HL-60 (cell line): ENCODE data around the gene MLF2.

ENCODE experiments used
- DNase-seq, 2 experiments: peaks; one replicate each; pipeline ENCODE4 v3.0.0-alpha.2; 2010 to 2020; ENCODE audit warnings: low read depth in 1 of 2, low spot score in 1 of 2
- H3K27ac ChIP-seq: fragments of 250-450 bp; sonication (Bioruptor Pico); replicated peaks from 2 replicates; pipeline ENCODE4 v1.5.1; 2020; ENCODE audit warnings: mild to moderate bottlenecking, moderate library complexity
- H3K27me3 ChIP-seq: fragments of 250-450 bp; sonication (Bioruptor Pico); 2 replicates; pipeline ENCODE4 v1.5.1; 2021; ENCODE audit warnings: mild to moderate bottlenecking, moderate library complexity; ENCODE audit not compliant: insufficient read depth, poor library complexity, severe bottlenecking
- H3K4me3 ChIP-seq: replicated peaks from 2 replicates; pipeline ENCODE4 v1.5.1; 2011; ENCODE audit warnings: mild to moderate bottlenecking, control low read depth, low read length; ENCODE audit not compliant: insufficient read depth
- GABPA ChIP-seq: IDR thresholded peaks from 2 replicates; pipeline ENCODE4 v1.6.1; 2012; ENCODE audit warnings: low read depth
- POLR2AphosphoS5 ChIP-seq: IDR thresholded peaks from 2 replicates; pipeline ENCODE4 v1.6.1; 2012; ENCODE audit warnings: low read depth
- SPI1 ChIP-seq: IDR thresholded peaks from 2 replicates; pipeline ENCODE4 v1.6.1; 2012; ENCODE audit warnings: low read depth, mild to moderate bottlenecking, borderline replicate concordance
- TF ChIP-seq, protein P1 (sequence below): IDR thresholded peaks from 2 replicates; pipeline ENCODE4 v1.6.1; 2012; ENCODE audit warnings: low read depth; ENCODE audit not compliant: insufficient replicate concordance
- TF ChIP-seq, protein P2 (sequence below): IDR thresholded peaks from one replicate; pipeline ENCODE4 v1.5.1; 2011; ENCODE audit warnings: low read length, control low read depth, inconsistent platforms; ENCODE audit not compliant: insufficient read depth

MLF2 gene

DNA sequence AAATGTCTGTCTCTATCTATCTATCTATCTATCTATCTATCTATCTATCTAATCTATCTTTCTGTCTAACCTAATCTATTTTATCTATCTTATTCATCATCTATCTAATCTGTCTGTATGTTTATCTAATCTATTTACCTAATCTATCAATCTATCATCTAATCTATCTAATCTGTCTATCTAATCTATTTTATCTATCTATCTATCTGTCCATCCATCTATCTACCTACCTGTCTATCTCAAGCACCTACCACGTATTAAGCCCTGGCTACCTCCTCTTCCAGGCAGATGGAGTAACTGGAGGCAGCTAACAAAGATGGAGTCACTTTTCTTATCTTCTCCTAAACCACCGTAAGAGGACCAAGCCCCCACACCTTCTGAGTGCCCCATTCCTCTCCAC is 42.1 kb upstream of the MLF2 start:
- no peaks in the 10 kb centered on the region for H3K27me3 ChIP-seq
- no peak overlapping the region for H3K4me3 ChIP-seq
- DNase-seq = no peak
- no peak overlapping the region for H3K27ac ChIP-seq
- TF ChIP-seq, protein P1, sequence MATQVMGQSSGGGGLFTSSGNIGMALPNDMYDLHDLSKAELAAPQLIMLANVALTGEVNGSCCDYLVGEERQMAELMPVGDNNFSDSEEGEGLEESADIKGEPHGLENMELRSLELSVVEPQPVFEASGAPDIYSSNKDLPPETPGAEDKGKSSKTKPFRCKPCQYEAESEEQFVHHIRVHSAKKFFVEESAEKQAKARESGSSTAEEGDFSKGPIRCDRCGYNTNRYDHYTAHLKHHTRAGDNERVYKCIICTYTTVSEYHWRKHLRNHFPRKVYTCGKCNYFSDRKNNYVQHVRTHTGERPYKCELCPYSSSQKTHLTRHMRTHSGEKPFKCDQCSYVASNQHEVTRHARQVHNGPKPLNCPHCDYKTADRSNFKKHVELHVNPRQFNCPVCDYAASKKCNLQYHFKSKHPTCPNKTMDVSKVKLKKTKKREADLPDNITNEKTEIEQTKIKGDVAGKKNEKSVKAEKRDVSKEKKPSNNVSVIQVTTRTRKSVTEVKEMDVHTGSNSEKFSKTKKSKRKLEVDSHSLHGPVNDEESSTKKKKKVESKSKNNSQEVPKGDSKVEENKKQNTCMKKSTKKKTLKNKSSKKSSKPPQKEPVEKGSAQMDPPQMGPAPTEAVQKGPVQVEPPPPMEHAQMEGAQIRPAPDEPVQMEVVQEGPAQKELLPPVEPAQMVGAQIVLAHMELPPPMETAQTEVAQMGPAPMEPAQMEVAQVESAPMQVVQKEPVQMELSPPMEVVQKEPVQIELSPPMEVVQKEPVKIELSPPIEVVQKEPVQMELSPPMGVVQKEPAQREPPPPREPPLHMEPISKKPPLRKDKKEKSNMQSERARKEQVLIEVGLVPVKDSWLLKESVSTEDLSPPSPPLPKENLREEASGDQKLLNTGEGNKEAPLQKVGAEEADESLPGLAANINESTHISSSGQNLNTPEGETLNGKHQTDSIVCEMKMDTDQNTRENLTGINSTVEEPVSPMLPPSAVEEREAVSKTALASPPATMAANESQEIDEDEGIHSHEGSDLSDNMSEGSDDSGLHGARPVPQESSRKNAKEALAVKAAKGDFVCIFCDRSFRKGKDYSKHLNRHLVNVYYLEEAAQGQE = no peak
- TF ChIP-seq, protein P2, sequence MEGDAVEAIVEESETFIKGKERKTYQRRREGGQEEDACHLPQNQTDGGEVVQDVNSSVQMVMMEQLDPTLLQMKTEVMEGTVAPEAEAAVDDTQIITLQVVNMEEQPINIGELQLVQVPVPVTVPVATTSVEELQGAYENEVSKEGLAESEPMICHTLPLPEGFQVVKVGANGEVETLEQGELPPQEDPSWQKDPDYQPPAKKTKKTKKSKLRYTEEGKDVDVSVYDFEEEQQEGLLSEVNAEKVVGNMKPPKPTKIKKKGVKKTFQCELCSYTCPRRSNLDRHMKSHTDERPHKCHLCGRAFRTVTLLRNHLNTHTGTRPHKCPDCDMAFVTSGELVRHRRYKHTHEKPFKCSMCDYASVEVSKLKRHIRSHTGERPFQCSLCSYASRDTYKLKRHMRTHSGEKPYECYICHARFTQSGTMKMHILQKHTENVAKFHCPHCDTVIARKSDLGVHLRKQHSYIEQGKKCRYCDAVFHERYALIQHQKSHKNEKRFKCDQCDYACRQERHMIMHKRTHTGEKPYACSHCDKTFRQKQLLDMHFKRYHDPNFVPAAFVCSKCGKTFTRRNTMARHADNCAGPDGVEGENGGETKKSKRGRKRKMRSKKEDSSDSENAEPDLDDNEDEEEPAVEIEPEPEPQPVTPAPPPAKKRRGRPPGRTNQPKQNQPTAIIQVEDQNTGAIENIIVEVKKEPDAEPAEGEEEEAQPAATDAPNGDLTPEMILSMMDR = no peak
- TF ChIP-seq POLR2AphosphoS5 = no peak
- TF ChIP-seq SPI1 = no peak
- no peak for TF ChIP-seq GABPA

DNA sequence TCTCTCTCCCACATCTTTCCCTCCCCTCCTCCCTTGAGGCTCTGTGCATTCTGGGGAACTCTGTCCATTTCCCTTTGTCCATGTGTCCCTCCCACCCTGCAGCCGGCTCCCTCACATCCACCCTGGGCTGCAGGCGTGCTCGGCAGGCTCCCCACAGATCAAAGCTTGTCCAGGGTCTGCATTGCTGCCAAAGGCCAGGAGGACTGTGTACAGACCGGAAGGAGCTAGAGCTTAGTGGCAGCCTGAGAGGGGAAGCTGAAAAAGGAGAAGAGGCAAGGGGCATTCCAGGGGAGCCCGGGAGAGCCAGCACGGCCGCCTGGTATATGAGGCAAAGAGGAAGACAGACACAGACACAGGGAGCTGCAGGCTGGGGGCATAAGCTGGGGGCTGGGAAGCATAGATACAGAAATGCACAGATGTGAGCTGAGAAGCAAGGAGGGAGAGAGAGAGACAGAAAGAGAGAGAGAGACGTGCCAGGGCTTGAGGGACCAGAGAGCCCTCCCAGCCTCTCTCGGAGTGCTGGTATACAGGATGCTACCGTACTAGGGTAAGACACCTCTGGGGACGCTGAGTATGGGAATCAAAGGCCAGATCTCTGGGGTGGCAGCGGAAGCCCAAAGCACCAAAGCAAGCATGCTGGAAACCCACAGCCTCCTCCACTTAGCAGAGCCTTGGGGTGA is 39.7 kb upstream of the MLF2 start:
- Histone ChIP-seq H3K27ac (peak overlapping the region; percentile 78), H3K27me3 (no peaks in the 10 kb centered on the region), H3K4me3 (peak overlapping the region; percentile 83)
- peak; percentile 64 to 91 for DNase-seq
- TF ChIP-seq SPI1 = peak; percentile 94
- TF ChIP-seq POLR2AphosphoS5 = peak; percentile 90
- TF ChIP-seq, protein P2 = no peak
- TF ChIP-seq GABPA = no peak
- TF ChIP-seq, protein P1 = peak; percentile 66

DNA sequence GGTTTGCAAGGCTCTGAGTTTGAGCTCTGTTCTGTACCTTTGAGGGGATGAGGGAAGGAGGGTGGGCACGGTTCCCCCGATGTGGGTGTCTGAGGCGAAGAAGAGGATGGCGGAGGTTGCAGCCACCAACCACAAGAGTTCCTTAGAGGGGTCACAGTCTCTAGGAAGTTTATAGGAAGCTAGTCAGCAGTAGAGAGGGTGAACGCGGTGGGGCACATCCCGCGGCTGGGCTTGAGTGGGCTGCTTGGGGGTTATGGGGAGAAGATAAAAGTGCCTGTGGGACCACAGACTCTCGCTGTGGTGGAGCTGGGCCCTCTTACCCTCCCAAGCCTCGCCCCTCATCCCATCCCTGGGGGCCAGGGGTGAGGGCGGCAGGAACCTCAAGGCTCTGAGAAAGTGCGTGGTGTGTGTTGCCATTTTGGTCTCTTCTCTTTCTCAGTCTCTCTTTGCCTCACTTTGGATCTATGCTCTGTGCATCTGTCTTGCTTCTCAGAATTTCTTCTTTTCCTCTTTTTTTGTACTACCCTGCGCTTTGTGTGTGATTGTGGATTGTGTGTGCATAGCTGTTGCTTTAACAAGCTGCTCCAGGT is 39.1 kb upstream of the MLF2 start:
- no peak for TF ChIP-seq POLR2AphosphoS5
- TF ChIP-seq, protein P2 = no peak
- peak in 1 of 2 experiments; percentile 17 for DNase-seq
- Histone ChIP-seq H3K27me3 (no peaks in the 10 kb centered on the region), H3K4me3 (peak overlapping the region; percentile 83), H3K27ac (peak overlapping the region; percentile 78)
